HUES6 (cell line): Measurements from ENCODE around the gene C11orf21.

ENCODE experiments used
- H3K27ac ChIP-seq: 2 replicates; pipeline ENCODE4 v1.7.0; 2013; ENCODE audit warnings: low read depth, mild to moderate bottlenecking, low read length, inconsistent platforms
- H3K27me3 ChIP-seq: 2 replicates; pipeline ENCODE4 v1.6.1; 2013; ENCODE audit warnings: low read length; ENCODE audit not compliant: control insufficient read depth, insufficient read depth
- H3K36me3 ChIP-seq: 2 replicates; pipeline ENCODE4 v1.6.1; 2013; ENCODE audit warnings: low read length; ENCODE audit not compliant: control insufficient read depth, insufficient read depth
- H3K4me1 ChIP-seq: 2 replicates; pipeline ENCODE4 v1.6.1; 2013; ENCODE audit warnings: low read length; ENCODE audit not compliant: control insufficient read depth, insufficient read depth
- H3K4me3 ChIP-seq: 2 replicates; pipeline ENCODE4 v1.5.1; 2013; ENCODE audit warnings: low read depth, low read length
- H3K9ac ChIP-seq: one replicate; pipeline ENCODE4 v1.6.1; 2013; ENCODE audit warnings: mild to moderate bottlenecking, low read length
- H3K9me3 ChIP-seq: 2 replicates; pipeline ENCODE4 v1.6.1; 2013; ENCODE audit warnings: low read depth, low read length; ENCODE audit not compliant: control insufficient read depth, insufficient read depth

C11orf21 gene

DNA sequence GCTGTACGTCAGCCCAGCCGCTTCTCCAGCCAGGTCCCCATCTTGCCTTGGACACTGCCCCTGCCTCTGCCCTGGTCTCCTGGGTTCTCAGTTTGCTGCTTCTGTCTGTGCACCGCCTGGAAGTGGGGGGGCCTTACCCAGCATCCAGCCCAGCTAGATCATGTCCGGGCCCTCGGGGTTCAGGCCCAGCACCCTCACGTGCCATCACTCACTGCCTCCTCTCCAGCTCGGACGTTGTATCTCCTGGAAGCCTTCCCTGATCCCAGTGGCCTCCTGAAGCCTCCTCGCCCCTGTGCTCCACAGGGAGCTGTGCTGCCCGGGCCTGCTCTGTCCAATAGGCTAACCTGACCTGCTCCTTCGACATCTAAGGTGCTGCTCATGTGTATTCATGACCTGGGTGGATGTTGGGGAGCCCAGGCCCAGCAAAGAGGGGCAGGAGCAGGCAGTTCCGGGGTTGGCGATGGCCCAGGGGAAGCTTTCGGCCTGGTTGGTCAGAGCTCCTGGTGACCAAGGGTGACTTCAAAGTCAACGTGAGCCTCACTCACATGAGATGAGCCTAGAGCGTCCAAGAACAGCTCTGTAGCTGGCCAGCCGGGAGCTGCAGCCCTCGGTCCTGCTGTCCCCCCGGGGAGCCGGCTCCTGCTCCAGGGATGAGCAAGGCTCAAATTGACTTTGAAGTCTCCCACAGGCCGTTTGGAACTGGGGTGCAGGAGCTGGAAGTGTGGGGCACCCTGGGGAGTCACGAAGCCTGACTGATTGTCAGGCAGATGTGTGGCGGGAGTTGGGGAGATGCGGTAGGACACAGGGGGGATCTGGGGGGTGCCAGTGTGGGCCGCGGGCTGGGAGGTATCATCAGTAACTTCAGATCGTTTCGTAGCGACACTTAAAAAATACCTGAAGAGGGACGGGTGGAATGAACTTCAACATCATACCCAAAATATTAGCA, 26.1 kb downstream of the C11orf21 start:
- Histone ChIP-seq H3K9ac (no peak overlapping the region), H3K4me3 (no peak overlapping the region), H3K4me1 (peaks cover 17% of the 10 kb centered on the region), H3K36me3 (no peaks in the 10 kb centered on the region), H3K9me3 (no peaks in the 10 kb centered on the region), H3K27me3 (peaks cover 69% of the 10 kb centered on the region), H3K27ac (no peak overlapping the region)

DNA sequence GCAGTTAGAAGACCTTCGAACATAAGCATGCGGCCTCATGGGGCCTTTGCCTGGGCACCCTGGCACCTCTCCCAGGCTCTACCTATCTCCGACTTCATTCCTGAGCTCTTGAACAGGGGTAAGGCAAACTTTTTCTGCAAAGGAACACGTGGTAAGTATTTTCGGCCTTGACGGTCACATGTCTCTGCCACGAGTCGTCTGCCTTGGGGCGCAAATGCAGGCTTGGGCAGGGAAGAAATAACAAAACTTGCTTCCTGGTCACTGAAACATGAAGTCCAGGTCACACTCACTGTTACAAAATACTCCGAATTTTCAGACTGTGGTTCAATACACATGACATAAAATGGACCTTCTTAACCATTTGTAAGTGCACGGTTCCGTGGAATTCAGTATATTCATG, 27.9 kb downstream of the C11orf21 start:
- Histone ChIP-seq H3K9ac (no peak overlapping the region), H3K4me3 (no peak overlapping the region), H3K4me1 (peaks cover 17% of the 10 kb centered on the region), H3K9me3 (no peaks in the 10 kb centered on the region), H3K27me3 (peaks cover 87% of the 10 kb centered on the region), H3K36me3 (no peaks in the 10 kb centered on the region), H3K27ac (no peak overlapping the region)

DNA sequence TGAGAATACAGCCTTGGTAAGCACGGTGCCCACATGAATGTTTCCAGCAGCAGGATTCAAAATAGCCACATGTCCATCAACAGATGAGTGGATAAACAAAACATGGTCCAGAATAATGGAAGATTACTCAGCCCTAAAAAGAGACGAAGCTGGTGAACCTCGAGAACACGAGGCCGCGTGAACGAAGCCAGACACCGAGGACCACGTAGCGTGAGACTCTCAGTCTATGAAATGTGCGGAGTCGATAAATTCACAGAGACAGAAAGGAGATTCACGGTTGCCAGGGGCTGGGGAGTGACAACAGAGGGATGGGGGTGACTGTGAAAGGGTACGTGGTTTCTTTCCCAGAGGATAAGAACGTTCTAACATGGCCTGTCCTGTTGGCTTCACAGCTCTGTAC, 28.4 kb downstream of the C11orf21 start:
- Histone ChIP-seq H3K36me3 (no peaks in the 10 kb centered on the region), H3K9me3 (no peaks in the 10 kb centered on the region), H3K4me3 (no peak overlapping the region), H3K27me3 (peaks cover 92% of the 10 kb centered on the region), H3K9ac (no peak overlapping the region), H3K4me1 (peaks cover 21% of the 10 kb centered on the region), H3K27ac (no peak overlapping the region)

DNA sequence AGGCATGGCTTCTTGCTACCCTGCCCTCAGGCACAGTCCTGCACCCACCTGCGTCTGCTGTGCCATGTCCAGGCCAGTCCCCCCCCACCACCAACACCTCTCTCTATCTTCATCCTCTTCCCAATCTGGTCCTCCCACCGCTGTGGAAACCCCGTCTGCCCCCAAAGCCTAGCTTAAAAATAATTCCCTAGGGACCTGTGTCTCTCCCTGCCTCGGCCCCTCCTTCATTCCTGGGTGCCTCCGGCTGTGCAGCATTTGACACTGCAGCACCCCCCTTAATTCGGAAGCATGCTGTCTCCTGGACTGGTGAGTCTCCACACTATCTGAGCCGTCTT, 28.8 kb downstream of the C11orf21 start:
- H3K9me3 ChIP-seq = no peaks in the 10 kb centered on the region
- no peaks in the 10 kb centered on the region for H3K36me3 ChIP-seq
- H3K9ac ChIP-seq = no peak overlapping the region
- peaks cover 92% of the 10 kb centered on the region for H3K27me3 ChIP-seq
- no peak overlapping the region for H3K27ac ChIP-seq
- H3K4me1 ChIP-seq = peaks cover 21% of the 10 kb centered on the region
- no peak overlapping the region for H3K4me3 ChIP-seq

DNA sequence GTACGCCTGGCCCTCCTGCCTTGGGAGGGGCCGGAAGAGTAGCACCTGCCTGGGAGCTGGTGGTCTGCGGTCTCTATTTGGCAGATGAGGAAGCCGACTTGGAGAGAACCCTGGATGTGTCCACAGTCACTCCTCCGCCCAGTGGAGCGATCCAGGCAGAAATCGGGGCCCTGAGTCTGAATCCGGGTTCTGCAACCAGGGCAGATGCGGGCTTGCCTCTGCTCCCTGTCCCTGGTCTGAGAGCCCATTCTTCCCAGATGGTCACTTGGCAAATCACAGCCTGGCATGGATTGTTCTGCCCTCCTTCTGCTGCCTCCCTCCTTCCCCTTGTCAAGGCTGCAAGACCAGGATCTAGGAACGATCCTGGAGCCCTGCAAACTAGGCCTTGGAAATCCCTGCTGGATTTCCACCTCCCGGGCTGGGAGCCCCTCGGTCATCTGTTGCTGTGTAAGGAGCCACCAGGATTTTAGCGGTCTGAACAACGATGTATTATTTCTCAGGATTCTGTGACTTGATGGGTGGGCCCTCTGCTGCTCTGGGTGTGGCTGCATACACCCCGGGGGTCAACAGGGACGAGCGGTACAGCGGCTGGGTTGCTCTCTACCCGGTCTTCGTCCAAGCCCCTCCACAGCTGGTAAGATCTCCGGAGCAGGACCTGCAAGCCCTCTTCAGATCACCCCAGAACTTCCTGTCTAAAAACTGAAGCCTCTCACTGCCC, 29.3 kb downstream of the C11orf21 start:
- no peak overlapping the region for H3K4me3 ChIP-seq
- H3K9me3 ChIP-seq = no peaks in the 10 kb centered on the region
- H3K36me3 ChIP-seq = no peaks in the 10 kb centered on the region
- no peak overlapping the region for H3K27ac ChIP-seq
- peaks cover 17% of the 10 kb centered on the region for H3K4me1 ChIP-seq
- peaks cover 95% of the 10 kb centered on the region for H3K27me3 ChIP-seq
- no peak overlapping the region for H3K9ac ChIP-seq

DNA sequence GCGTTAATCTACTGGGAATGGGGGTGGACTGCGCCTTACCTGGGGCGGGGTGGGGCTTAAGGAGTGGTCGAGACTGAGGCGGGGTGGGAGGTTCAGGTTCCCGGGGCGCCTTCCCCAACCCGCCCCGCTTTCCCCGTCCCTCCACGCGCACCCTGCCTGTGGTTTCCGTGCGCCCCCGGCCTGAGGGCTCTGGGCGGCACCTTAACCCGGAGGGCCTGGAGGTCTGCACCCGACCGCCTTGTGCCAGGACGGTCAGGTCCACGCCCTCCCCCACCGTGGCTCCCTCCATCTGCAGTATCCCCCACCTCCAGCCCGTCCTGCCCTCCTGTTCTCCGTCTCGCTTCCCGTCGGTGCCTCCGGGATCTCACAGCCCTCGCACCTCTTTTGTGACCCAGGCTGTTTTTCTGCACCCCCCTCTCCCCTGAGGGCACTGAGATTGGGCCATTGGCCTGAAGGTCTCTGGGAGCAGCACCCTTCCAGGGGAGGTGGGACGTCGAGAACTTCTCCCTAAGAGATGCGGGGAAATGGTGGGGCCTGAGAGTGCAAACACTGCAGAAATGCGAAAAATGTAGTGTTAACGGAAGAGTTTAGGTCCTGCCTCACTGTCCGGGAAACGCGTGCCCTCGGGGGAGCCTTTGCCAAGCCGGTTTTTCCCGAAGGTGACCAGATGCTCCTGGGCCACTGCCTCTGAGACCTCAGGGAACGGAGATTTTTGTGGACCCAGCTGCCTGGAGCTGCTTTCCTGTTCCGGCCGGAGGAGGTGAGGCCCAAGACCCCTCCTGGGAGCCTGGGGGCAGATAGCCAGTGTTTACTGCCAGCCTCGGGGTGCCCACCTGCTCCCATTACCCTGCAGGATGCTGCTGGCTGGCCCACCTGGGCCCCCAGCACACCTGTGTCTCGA, 30.1 kb downstream of the C11orf21 start:
- peaks cover 97% of the 10 kb centered on the region for H3K27me3 ChIP-seq
- peaks cover 11% of the 10 kb centered on the region for H3K4me1 ChIP-seq
- no peaks in the 10 kb centered on the region for H3K9me3 ChIP-seq
- H3K36me3 ChIP-seq = no peaks in the 10 kb centered on the region
- no peak overlapping the region for H3K9ac ChIP-seq
- H3K4me3 ChIP-seq = peak overlapping the region; percentile 42
- no peak overlapping the region for H3K27ac ChIP-seq

DNA sequence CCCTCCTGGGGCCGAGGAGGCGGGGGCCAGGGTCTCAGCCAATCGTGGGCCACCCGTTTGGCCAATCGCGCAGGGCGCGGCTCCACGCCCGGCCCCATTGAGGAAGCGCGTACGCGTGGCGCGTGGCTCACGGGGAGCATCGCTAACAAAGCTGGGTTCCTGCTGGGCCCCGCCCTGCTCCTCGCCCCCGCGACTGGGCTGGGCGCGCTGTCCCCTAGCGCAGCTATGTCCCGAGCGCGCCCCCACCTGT, 30.7 kb downstream of the C11orf21 start:
- no peaks in the 10 kb centered on the region for H3K9me3 ChIP-seq
- peak overlapping the region; percentile 42 for H3K4me3 ChIP-seq
- H3K27ac ChIP-seq = no peak overlapping the region
- H3K4me1 ChIP-seq = peaks cover 11% of the 10 kb centered on the region
- H3K36me3 ChIP-seq = no peaks in the 10 kb centered on the region
- peaks cover 99% of the 10 kb centered on the region for H3K27me3 ChIP-seq
- H3K9ac ChIP-seq = no peak overlapping the region

DNA sequence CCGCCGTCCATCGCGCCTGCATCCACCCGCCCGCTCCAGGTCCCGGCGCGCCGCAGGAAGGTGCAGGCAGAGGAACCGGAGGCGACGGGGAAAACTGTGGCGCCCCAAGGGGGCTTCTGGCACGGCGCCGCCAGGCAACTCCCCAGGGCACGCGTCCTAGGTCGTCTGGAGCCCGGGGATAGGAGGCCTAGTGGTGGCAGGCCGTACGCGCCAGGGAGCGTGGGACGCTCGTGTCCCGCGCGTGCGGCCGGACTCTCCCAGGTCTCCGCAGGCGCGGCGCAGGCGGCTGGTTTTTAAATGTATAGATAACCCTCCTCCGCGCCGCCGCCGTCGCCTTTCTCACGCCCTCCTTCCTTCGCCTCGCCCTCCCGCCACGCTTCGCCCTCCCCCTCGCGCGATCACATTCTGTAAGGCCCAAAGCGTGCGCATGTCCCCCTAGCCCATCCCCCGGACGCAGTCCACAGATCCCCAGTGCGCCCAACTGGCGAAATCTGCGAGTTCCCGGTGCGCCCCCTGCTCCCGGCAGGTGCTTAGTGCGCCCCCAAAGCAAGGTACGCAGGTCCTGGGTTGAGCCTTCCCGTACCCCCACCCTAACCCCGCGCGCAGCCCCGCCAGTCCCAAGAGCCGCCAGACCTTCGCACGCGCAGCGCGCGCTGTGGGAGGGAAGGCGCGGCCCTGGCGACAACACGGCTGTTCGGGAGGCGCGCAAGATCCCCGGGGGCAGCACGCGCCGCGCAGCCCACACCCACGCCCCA, 31.2 kb downstream of the C11orf21 start, which contains the start of gene ASCL2:
ASCL2 (minus strand) TSS at position 267 of the 755 bp plus-strand sequence; CDS start at position 11, 256 bp downstream.
- Histone ChIP-seq H3K4me3 (peak within 1 kb of the TSS; percentile 58), H3K4me1 (peaks cover 11% of the 10 kb centered on the region)

DNA sequence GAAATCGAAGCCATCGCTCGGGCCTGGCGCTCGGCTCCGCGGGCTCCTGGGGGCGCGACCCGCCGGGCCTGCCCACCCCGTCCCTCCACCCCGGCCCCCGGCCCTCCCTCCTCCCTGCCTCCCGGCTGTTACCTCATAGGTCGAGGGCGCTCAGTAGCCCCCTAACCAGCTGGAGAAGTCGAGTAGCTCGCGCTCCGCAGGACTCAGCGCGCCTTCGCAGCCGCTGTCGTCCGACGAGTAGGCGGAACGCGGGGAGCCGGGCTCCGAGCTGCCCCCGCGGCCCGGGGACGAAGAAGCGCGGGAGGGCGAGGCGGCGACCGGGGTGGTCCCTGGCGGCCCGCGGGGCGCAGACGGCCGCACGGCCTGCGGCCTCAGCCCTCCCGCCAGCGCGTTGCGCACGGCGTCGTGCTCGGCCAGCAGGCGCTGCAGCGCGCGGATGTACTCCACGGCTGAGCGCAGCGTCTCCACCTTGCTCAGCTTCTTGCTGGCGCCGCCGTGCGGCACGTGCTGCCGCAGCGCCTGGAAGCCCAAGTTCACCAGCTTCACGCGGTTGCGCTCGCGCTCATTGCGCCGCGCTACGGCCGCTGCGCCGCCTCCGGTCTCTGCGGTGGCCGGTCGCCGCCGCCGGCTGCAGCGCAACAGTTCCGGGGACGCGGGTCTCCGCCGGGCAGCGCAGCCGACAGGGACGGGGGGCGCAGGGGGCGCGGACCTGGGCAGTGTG, 32.0 kb downstream of the C11orf21 start:
- Histone ChIP-seq H3K4me1 (peaks cover 11% of the 10 kb centered on the region), H3K4me3 (peak overlapping the region; percentile 58), H3K36me3 (no peaks in the 10 kb centered on the region), H3K27ac (no peak overlapping the region), H3K9me3 (no peaks in the 10 kb centered on the region), H3K27me3 (peaks cover 99% of the 10 kb centered on the region), H3K9ac (no peak overlapping the region)

More for the DNA sequence above, 31.2 kb downstream of the C11orf21 start, which contains the start of gene ASCL2:
- Histone ChIP-seq H3K27ac (no peak within 1 kb of the TSS), H3K36me3 (no peaks in the 10 kb centered on the region), H3K27me3 (peaks cover 99% of the 10 kb centered on the region), H3K9me3 (no peaks in the 10 kb centered on the region), H3K9ac (no peak within 1 kb of the TSS)
